GM23338 (cell line): ENCODE results near the gene CD226. TPM values are rescaled to one million over a fixed set of nuclear protein-coding genes. Genes with fewer than 3 reads are reported as not detected.
"Not testable (repeated sequence)": the region's sequence is repeated elsewhere in the genome, so short reads cannot be mapped to it uniquely, and the experiment has no call there.

Source experiments
- ATAC-seq: fragments of 200-7000 bp; cut with Tn5 transposase; 3 replicates; pipeline ENCODE4 v1.9.1; 2020
- DNase-seq: peaks from one replicate; pipeline ENCODE4 v3.0.0-alpha.2; 2015; ENCODE audit warnings: low spot score
- H2AFZ ChIP-seq: fragments of 200-600 bp; sonication (generic); 2 replicates; pipeline ENCODE4 v1.8.0; 2016; ENCODE audit warnings: antibody characterized with exemption, mild to moderate bottlenecking, moderate library complexity
- H3F3A ChIP-seq: fragments of 200-600 bp; sonication (generic); replicated peaks from 2 replicates; pipeline ENCODE4 v1.8.0; 2017; ENCODE audit warnings: antibody characterized with exemption, mixed run types, low read depth
- H3K27ac ChIP-seq: fragments of 200-600 bp; sonication (generic); 2 replicates; pipeline ENCODE4 v1.6.1; 2016; ENCODE audit warnings: low read depth
- H3K27me3 ChIP-seq: fragments of 200-600 bp; sonication (generic); 2 replicates; pipeline ENCODE4 v1.8.0; 2016; ENCODE audit warnings: mild to moderate bottlenecking, mixed run types, moderate library complexity; ENCODE audit not compliant: insufficient read depth
- H3K36me3 ChIP-seq: fragments of 200-600 bp; sonication (generic); 2 replicates; pipeline ENCODE4 v1.8.0; 2016; ENCODE audit warnings: mild to moderate bottlenecking; ENCODE audit not compliant: insufficient read depth
- H3K4me1 ChIP-seq: fragments of 200-600 bp; sonication (generic); 2 replicates; pipeline ENCODE4 v1.8.0; 2016; ENCODE audit warnings: mild to moderate bottlenecking, moderate library complexity; ENCODE audit not compliant: insufficient read depth
- H3K4me2 ChIP-seq: fragments of 200-600 bp; sonication (generic); 2 replicates; pipeline ENCODE4 v1.7.1; 2017; ENCODE audit warnings: mixed run types
- H3K4me3 ChIP-seq: fragments of 200-600 bp; sonication (generic); 2 replicates; pipeline ENCODE4 v1.6.1; 2016; ENCODE audit warnings: mixed run types
- H3K79me2 ChIP-seq: fragments of 200-600 bp; sonication (generic); replicated peaks from 2 replicates; pipeline ENCODE4 v1.8.0; 2017; ENCODE audit warnings: mild to moderate bottlenecking; ENCODE audit not compliant: insufficient read depth
- H3K9me2 ChIP-seq: fragments of 200-600 bp; sonication (generic); 2 replicates; pipeline ENCODE4 v1.8.0; 2017; ENCODE audit not compliant: insufficient read depth
- H4K20me1 ChIP-seq: fragments of 200-600 bp; sonication (generic); replicated peaks from 2 replicates; pipeline ENCODE4 v1.8.0; 2017; ENCODE audit warnings: mild to moderate bottlenecking; ENCODE audit not compliant: insufficient read depth
- H3K27ac Mint-ChIP-seq: 2 replicates; pipeline ENCODE4 v1.8.0; 2020; ENCODE audit warnings: inconsistent platforms, mild to moderate bottlenecking, moderate library complexity, mixed read lengths
- H3K27me3 Mint-ChIP-seq: 3 replicates; pipeline ENCODE4 v1.8.0; 2022; ENCODE audit warnings: low read depth, mild to moderate bottlenecking, moderate library complexity, mixed read lengths, inconsistent platforms; ENCODE audit not compliant: insufficient read depth, poor library complexity
- H3K36me3 Mint-ChIP-seq: 3 replicates; pipeline ENCODE4 v1.8.0; 2021; ENCODE audit warnings: low read depth, mild to moderate bottlenecking, inconsistent platforms, moderate library complexity, mixed read lengths
- H3K4me1 Mint-ChIP-seq: 3 replicates; pipeline ENCODE4 v1.8.0; 2020; ENCODE audit warnings: mild to moderate bottlenecking, inconsistent platforms, mixed read lengths
- H3K4me3 Mint-ChIP-seq: 3 replicates; pipeline ENCODE4 v1.8.0; 2021; ENCODE audit warnings: moderate library complexity, mild to moderate bottlenecking, inconsistent platforms, mixed read lengths
- H3K9me3 Mint-ChIP-seq: 3 replicates; pipeline ENCODE4 v1.8.0; 2020; ENCODE audit warnings: moderate library complexity, mild to moderate bottlenecking, inconsistent platforms, mixed read lengths
- CREB1 ChIP-seq: fragments of 250-450 bp; sonication (Bioruptor Pico); IDR thresholded peaks from 2 replicates; pipeline ENCODE4 v1.5.0; 2020; ENCODE audit warnings: low read depth, mild to moderate bottlenecking, moderate library complexity
- EZH2 ChIP-seq: fragments of 200-600 bp; sonication (generic); IDR thresholded peaks from one replicate; pipeline ENCODE4 v1.8.0; 2017; ENCODE audit warnings: antibody characterized with exemption, mild to moderate bottlenecking, low read depth; ENCODE audit not compliant: unreplicated experiment
- JUNB ChIP-seq: IDR thresholded peaks from one replicate; pipeline ENCODE4 v1.6.1; 2016; ENCODE audit warnings: antibody characterized with exemption; ENCODE audit not compliant: unreplicated experiment
- polyA plus RNA-seq: library from polyadenylated mRNA; unstranded; fragments of >200 nt; fragmentation: Nextera tagmentation; extraction: Ambion mirVana; gene quantifications from 2 replicates; pipeline ENCODE4 v1.2.1, GENCODE V29; 2016
- total RNA-seq: library from RNA; depleted of rRNA; stranded (reverse); fragments of >200 nt; shearing (Covaris generic); gene quantifications from 2 replicates; pipeline ENCODE4 v1.2.3, GENCODE V29; 2014
- TF ChIP-seq, protein P1 (sequence below): fragments of 250-450 bp; sonication (Bioruptor Pico); IDR thresholded peaks from 2 replicates; pipeline ENCODE4 v1.5.0; 2020; ENCODE audit warnings: mild to moderate bottlenecking, moderate library complexity
- TF ChIP-seq, protein P2 (sequence below): IDR thresholded peaks from one replicate; pipeline ENCODE4 v1.6.1; 2018; ENCODE audit warnings: antibody characterized with exemption; ENCODE audit not compliant: unreplicated experiment

The CD226 gene
- total and polyA plus RNA-seq, 2 experiments from 2014 or later = not detected

DNA sequence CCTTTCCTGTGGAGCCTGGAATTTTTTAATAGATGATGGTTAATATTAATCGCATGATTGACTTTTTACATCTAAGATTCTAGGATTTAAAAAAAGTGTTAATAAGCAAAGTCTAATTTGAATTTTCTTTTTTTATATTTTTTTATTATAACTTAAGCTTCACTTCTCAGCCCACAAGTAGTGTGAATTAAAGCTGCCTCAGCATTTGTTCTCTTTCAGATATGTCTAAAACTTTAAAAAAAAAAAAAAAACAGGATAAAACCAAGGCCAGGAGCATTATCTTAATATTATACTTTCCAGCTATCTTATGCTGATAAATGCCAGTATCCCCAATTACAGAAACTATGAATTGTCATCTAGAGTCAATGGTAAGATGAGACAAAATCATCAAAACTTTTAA is 109.7 kb downstream of the CD226 start (continued):
- TF ChIP-seq, protein P1, sequence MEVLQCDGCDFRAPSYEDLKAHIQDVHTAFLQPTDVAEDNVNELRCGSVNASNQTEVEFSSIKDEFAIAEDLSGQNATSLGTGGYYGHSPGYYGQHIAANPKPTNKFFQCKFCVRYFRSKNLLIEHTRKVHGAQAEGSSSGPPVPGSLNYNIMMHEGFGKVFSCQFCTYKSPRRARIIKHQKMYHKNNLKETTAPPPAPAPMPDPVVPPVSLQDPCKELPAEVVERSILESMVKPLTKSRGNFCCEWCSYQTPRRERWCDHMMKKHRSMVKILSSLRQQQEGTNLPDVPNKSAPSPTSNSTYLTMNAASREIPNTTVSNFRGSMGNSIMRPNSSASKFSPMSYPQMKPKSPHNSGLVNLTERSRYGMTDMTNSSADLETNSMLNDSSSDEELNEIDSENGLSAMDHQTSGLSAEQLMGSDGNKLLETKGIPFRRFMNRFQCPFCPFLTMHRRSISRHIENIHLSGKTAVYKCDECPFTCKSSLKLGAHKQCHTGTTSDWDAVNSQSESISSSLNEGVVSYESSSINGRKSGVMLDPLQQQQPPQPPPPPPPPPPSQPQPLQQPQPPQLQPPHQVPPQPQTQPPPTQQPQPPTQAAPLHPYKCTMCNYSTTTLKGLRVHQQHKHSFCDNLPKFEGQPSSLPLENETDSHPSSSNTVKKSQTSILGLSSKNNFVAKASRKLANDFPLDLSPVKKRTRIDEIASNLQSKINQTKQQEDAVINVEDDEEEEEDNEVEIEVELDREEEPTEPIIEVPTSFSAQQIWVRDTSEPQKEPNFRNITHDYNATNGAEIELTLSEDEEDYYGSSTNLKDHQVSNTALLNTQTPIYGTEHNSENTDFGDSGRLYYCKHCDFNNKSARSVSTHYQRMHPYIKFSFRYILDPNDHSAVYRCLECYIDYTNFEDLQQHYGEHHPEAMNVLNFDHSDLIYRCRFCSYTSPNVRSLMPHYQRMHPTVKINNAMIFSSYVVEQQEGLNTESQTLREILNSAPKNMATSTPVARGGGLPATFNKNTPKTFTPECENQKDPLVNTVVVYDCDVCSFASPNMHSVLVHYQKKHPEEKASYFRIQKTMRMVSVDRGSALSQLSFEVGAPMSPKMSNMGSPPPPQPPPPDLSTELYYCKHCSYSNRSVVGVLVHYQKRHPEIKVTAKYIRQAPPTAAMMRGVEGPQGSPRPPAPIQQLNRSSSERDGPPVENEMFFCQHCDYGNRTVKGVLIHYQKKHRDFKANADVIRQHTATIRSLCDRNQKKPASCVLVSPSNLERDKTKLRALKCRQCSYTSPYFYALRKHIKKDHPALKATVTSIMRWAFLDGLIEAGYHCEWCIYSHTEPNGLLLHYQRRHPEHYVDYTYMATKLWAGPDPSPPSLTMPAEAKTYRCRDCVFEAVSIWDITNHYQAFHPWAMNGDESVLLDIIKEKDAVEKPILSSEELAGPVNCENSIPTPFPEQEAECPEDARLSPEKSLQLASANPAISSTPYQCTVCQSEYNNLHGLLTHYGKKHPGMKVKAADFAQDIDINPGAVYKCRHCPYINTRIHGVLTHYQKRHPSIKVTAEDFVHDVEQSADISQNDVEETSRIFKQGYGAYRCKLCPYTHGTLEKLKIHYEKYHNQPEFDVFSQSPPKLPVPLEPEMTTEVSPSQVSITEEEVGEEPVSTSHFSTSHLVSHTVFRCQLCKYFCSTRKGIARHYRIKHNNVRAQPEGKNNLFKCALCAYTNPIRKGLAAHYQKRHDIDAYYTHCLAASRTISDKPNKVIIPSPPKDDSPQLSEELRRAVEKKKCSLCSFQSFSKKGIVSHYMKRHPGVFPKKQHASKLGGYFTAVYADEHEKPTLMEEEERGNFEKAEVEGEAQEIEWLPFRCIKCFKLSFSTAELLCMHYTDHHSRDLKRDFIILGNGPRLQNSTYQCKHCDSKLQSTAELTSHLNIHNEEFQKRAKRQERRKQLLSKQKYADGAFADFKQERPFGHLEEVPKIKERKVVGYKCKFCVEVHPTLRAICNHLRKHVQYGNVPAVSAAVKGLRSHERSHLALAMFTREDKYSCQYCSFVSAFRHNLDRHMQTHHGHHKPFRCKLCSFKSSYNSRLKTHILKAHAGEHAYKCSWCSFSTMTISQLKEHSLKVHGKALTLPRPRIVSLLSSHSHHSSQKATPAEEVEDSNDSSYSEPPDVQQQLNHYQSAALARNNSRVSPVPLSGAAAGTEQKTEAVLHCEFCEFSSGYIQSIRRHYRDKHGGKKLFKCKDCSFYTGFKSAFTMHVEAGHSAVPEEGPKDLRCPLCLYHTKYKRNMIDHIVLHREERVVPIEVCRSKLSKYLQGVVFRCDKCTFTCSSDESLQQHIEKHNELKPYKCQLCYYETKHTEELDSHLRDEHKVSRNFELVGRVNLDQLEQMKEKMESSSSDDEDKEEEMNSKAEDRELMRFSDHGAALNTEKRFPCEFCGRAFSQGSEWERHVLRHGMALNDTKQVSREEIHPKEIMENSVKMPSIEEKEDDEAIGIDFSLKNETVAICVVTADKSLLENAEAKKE = no peak
- no peak for TF ChIP-seq CREB1 (CRISPR knock-in tag)
- no peak for TF ChIP-seq EZH2
- TF ChIP-seq, protein P2, sequence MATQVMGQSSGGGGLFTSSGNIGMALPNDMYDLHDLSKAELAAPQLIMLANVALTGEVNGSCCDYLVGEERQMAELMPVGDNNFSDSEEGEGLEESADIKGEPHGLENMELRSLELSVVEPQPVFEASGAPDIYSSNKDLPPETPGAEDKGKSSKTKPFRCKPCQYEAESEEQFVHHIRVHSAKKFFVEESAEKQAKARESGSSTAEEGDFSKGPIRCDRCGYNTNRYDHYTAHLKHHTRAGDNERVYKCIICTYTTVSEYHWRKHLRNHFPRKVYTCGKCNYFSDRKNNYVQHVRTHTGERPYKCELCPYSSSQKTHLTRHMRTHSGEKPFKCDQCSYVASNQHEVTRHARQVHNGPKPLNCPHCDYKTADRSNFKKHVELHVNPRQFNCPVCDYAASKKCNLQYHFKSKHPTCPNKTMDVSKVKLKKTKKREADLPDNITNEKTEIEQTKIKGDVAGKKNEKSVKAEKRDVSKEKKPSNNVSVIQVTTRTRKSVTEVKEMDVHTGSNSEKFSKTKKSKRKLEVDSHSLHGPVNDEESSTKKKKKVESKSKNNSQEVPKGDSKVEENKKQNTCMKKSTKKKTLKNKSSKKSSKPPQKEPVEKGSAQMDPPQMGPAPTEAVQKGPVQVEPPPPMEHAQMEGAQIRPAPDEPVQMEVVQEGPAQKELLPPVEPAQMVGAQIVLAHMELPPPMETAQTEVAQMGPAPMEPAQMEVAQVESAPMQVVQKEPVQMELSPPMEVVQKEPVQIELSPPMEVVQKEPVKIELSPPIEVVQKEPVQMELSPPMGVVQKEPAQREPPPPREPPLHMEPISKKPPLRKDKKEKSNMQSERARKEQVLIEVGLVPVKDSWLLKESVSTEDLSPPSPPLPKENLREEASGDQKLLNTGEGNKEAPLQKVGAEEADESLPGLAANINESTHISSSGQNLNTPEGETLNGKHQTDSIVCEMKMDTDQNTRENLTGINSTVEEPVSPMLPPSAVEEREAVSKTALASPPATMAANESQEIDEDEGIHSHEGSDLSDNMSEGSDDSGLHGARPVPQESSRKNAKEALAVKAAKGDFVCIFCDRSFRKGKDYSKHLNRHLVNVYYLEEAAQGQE = no peak
- no peak for TF ChIP-seq JUNB

GRCh38 chr18:69834980-69835379 is 112.7 kb downstream of the CD226 start:
- not testable (repeated sequence) for ATAC-seq, H3K27me3 ChIP-seq, H4K20me1 ChIP-seq, H3K27me3 Mint-ChIP-seq, H3K79me2 ChIP-seq, H3K36me3 Mint-ChIP-seq, H3K4me1 ChIP-seq, H3K4me1 Mint-ChIP-seq, H3K9me3 Mint-ChIP-seq, H3K4me3 ChIP-seq, H3K4me2 ChIP-seq, H2AFZ ChIP-seq, H3K4me3 Mint-ChIP-seq, H3K27ac ChIP-seq, DNase-seq, H3K27ac Mint-ChIP-seq, H3K36me3 ChIP-seq, H3F3A ChIP-seq
- H3K9me2 ChIP-seq = 0 out of 2 replicates have a peak, but pooled peaks cover 11% of the 10 kb centered on the region
